Right lobe of liver (tissue), 4 donors: ENCODE measurements around the gene RUFY4.

ENCODE experiments used
- POLR2A ChIP-seq: fragments of 450-650 bp; IDR thresholded peaks from one replicate; pipeline ENCODE4 v1.6.1; 2017; ENCODE audit warnings: antibody characterized with exemption, mild to moderate bottlenecking
- TF ChIP-seq, protein P1 (sequence below), 4 donors: fragments of 200-600 bp in 3 of 4; fragments of 450-650 bp in 1 of 4; IDR thresholded peaks; one replicate each; pipeline versions ENCODE4 v1.5.1 to v1.8.0; 2016 to 2022; ENCODE audit warnings: antibody characterized with exemption in 4 of 4, mild to moderate bottlenecking in 2 of 4
- donor health status: DM: no; HTN: no; CAD: no.
- donor health status: DM: no; HTN: no; CAD: no.
- donor health status: DM: no; HTN: yes; CAD: no.

DNA sequence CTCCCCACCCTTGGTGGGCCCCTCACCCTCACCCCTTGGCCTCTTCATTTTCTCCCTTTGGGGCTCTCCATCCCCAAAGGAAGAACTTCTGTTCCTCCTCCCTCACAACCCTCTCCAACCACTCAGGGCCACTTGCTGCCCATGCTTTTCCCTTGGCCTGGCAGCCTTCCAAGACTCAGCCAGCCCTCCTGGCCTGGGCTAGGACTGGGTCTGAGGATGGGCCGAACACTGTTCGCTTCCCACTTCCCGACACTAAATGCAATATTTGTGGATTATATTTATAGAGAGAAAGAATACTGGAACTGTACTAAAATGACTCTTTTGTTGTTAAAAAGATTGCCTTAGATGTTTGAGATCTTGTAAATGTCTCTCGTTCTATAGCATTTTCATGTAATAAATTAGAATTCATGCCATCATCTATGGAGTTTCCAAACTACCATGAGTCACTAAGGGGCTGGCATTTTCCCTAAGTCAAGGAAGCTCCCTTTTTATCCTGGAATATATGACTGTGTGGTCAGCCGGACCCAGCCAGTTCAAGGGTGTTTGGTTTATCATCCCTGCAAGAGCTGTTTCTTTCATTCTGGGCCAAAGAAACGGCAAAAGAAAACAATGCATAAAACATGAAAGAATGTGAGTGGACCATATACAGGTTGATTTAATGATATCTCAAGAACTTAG, 60.5 kb downstream of the RUFY4 start:
- TF ChIP-seq, protein P1, sequence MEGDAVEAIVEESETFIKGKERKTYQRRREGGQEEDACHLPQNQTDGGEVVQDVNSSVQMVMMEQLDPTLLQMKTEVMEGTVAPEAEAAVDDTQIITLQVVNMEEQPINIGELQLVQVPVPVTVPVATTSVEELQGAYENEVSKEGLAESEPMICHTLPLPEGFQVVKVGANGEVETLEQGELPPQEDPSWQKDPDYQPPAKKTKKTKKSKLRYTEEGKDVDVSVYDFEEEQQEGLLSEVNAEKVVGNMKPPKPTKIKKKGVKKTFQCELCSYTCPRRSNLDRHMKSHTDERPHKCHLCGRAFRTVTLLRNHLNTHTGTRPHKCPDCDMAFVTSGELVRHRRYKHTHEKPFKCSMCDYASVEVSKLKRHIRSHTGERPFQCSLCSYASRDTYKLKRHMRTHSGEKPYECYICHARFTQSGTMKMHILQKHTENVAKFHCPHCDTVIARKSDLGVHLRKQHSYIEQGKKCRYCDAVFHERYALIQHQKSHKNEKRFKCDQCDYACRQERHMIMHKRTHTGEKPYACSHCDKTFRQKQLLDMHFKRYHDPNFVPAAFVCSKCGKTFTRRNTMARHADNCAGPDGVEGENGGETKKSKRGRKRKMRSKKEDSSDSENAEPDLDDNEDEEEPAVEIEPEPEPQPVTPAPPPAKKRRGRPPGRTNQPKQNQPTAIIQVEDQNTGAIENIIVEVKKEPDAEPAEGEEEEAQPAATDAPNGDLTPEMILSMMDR (IDR thresholded peaks at IDR 0.05): no peak
- TF ChIP-seq POLR2A: no peak
